NCI-H510A (cell line): ENCODE data around the gene GGA1.
A peak's percentile ranks its signal among the peaks of the same experiment; 100 is the strongest.
"Not testable (repeated sequence)": the region's sequence is repeated elsewhere in the genome, so short reads cannot be mapped to it uniquely, and the experiment has no call there.

Experiments used
- DNase-seq: peaks from one replicate; lab custom pipeline; 2025; lab: John Stamatoyannopoulos, UW

GGA1 gene

DNA sequence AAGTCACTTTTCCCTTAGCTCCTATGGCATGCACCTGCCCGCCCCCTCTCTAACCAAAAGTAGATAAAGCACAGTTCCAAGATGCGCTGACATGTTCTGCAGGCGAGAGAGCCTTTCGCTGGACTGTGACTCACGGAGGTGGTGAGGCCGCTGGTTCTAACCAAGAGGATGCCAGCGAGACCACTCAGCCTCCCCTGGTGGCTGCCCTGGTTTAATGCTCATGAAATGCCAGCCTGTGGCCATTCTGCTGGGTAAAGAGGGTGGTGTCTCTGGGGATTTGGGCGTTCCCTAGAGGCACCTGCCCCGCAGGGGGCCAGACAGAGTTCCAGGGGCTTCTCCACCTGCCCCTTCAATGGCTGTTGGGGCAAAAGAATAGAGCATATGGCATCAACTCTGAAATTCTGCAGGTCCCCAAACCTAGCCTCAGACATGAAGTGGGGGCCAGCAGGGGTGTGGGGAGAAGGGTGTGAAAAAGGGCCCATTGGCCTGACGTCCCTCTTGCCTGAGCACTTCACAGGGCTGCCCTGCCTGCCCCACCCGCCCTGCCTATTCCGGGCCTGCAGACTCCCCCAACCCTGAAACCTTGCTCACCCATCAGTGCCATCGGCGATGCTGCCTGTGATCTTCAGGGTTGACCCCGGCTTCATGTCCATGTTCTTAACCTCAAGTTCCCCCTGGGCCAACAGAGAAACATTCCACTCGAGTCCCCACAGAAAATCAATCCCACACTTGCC lies 37.2 kb upstream of the GGA1 start:
- no peak for DNase-seq

DNA sequence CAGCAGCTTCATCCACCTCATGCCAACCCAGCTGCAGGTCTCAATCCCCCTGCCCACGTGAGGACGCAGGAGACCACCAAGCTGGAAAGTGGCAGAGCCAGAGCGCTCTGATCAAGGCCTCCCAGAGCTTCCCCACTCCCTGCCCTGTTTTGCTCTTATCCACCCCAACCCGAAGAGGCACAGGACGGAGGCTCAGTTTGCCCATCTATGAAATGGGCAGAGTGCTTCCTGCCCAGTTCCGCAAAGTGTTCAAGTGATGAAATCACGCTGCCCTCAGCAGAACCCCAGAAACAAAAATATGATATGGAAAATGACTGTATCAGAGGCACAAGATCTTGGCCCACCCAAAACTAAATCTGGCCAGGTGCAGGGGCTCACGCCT lies 36.7 kb upstream of the GGA1 start:
- no peak for DNase-seq

DNA sequence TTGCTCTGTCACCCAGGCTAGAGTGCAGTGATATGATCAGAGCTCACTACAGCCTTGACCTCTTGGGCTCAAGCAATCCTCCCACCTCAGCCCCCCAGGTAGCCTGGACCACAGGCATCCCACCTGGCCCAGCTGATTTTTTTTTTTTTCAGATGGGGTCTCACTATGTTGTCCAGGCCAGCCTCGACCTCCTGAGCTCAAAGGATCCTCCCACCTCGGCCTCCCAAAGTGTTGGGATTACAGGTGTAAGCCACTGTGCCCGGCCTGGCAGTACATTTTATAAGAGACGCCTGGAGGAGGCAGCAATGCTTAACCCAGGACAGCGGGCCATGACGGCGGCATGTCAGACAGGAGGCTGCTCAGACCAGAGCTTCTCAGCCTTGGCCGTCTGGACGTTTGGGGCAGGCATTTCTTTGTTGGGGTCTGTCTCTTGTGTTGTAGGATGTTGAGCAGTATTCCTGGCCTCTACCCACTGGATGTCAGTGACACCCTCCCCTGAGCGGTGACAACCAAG lies 33.1 kb upstream of the GGA1 start:
- DNase-seq: no peak

DNA sequence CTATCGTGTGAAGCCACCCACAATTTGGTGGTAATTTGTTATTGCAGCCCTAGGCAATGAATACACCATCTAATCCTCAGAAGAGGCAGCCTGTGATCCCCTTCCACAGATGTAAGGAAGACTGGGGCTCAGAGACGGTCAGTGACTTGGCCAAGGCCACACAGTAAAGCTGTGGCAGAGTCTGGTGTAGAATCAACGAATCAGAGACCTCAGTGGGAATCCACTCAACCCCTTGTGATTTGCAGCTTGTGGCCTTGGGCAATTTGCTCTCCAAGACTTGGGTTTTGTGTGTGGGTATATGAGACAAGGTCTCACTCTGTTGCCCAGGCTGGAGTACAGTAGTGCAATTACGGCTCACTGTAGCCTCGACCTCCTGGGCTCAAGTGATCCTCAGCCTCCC lies 30.6 kb upstream of the GGA1 start:
- no peak for DNase-seq

GRCh38 chr22:37581504-37581903 lies 27.1 kb upstream of the GGA1 start:
- DNase-seq: no peak

DNA sequence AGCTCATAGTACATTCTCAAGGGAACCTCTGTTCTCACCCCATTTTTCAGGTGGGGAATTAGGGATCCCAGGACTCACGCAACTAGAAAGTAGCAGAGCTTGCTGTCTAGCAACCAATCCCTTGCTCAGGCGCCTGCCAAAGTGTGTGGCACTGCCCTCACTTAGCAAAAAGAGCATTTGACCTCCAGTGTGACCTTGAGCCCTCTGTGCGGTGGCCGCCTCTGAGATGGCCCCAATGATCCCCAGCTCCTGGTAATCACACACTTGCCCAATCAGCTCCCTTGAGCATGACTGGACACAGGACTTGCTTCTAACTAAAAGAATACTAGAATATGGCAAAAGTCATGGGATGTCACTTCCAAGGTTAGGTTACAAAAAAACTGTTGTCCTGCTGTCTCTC lies 26.1 kb upstream of the GGA1 start:
- DNase-seq: no peak

DNA sequence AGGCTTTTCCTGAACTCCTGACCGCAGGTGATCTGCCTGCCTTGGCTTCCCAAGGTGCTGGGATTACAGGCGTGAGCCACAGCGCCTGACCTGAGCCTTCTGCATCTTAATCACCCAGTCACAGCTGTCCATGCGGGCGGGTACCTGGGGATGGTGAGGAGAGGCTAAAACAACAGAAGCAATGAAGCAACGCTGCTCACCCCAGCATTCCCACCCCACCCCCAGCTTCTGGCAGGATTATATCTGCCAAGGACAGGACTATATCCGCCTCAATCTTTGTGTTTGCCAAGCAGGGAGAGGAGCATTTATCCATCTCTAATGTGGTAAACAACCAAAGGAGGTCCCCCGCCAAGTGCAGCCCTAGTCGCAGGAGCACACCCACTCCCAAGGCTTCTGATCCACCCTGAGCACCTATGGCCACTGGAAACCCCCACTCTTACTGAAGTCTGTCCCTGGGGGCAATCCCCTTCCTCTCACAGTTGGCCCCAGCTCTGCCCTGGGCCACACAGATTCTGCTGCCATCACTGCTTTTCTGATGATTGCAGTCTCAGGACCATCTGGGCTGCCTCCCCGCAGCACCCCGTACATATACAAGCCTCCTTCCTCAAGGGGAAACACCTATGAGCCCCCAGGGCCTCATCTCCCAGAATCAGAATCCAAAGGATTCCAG lies 20.0 kb upstream of the GGA1 start:
- no peak for DNase-seq

DNA sequence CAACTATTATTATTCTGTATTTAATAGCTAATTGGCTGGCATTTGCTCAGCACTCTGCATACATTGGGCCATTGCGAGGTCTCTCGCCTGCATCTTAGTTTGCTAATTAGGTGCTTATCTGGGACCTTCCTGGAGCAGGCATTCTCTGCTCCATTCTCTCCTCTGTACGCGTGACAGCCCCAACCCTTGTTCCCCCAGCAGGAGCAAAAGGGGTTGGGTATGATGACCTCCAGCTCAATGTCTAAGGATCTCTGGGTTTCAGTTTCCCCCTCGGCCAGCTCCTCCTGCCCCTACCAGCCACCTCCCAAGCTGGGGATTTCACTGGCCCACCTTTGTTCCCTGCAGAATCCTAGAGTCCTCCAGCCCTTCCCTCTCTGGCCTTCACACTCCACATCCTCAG lies 19.0 kb upstream of the GGA1 start:
- DNase-seq: no peak

DNA sequence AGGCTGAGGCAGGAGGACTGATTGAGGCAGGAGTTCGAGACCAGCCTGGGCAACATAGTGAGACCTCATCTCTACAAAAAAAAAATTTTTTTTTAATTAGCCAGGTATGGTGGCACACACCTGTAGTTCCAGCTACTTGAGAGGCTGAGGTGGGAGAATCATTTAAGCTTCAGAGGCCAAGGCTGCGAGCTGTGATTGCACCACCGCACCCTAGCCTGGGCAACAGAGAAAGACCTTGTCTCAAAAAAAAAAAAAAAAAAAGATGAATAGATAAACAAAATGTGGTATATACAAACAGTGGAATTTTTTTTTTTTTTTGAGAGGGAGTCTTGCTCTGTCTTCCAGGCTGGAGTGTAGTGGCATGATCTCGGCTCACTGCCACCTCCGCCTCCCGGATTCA lies 17.6 kb upstream of the GGA1 start:
- DNase-seq: not testable (repeated sequence)

- no peak for DNase-seq
Observed at GRCh38 chr22:37591823-37592404, 16.7 kb upstream of the GGA1 start.

GRCh38 chr22:37594237-37594636 lies 14.4 kb upstream of the GGA1 start:
- DNase-seq: no peak

DNA sequence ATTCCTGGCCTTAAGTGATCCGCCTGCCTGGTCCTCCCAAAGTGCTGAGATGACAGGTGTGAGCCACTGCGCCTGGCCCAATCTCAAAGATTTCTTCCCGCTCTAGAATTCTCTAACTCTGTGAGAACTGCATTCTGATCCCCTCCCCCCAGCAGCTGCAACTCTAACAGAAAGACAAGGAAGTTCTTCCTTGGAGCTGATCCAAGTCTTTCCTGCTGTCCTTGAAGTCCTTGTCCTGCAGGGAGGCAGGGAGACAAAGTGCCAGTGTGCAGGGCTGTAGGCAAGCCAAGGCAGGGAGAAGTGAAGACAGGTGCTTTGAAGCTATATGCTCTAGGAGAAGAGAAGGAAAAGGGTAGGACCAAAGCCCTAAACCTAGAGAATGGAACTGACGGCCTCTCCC lies 9.5 kb upstream of the GGA1 start:
- no peak for DNase-seq

- DNase-seq: no peak
Observed at GRCh38 chr22:37601203-37601539, 7.5 kb upstream of the GGA1 start.

DNA sequence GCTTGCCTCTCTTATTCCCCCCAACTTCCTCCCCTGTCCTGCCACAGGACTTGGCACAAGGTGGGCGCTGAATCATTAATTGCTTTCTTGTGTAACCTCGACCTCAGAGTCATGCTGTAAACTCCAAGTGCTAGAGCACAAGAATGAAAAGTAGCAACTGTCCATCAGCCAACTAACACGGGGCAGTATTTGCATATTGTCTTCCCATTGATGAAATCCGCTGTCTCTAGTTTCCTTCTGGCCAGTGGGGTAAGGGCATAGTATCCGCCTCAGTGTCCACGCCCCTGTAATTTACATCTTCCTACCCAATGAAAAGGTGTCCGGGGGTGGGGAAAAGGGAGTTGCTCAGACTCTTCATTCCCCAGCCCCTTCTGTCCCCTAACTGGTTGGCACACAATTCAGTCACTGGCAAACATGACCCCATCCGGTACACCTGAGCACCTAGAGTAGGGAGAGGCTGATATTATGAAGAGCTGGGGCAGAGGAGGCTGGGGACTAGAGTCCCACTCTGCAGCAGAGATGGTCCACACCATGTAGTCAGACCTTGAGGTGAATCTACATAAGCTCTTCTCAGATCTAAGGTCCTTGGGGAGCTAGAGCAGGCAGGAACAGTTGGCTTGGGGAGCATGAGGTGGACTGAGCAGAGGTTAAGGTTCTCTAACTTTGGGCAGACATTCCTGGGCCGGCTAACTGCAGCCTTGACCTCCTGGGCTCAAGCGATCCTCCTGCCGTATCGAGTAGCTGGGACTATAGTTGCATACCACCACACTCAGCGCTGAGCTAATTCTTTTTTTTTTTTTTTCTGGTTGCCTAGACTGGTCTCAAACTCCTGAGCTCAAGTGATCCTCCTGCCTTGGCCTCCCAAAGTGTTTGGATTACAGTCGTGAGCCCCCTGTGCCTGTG lies 6.8 kb upstream of the GGA1 start:
- peak; percentile 71 for DNase-seq

- not testable (repeated sequence) for DNase-seq
Observed at GRCh38 chr22:37602546-37603277, 5.9 kb upstream of the GGA1 start.

DNA sequence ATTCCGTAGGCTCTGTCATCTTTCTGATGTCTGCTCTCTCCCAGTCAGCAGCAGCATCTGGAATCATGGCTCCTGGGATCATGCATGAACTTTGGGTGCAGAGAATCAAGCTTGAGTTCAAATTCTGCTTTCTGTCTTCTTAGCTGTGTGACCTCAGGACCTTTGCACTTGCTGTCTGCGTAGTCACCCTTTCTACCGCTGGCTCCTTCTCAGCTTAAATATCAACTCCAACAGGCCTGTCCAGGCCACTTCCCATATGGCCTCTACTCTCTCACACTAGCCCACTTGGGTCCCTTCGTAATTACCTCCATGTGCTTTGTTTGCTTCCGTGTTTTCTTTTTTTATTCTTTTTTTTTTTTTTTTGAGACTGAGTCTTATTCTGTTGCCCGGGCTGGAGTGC lies 4.6 kb upstream of the GGA1 start:
- DNase-seq: no peak

GRCh38 chr22:37604875-37605274 lies 3.8 kb upstream of the GGA1 start:
- no peak for DNase-seq

DNA sequence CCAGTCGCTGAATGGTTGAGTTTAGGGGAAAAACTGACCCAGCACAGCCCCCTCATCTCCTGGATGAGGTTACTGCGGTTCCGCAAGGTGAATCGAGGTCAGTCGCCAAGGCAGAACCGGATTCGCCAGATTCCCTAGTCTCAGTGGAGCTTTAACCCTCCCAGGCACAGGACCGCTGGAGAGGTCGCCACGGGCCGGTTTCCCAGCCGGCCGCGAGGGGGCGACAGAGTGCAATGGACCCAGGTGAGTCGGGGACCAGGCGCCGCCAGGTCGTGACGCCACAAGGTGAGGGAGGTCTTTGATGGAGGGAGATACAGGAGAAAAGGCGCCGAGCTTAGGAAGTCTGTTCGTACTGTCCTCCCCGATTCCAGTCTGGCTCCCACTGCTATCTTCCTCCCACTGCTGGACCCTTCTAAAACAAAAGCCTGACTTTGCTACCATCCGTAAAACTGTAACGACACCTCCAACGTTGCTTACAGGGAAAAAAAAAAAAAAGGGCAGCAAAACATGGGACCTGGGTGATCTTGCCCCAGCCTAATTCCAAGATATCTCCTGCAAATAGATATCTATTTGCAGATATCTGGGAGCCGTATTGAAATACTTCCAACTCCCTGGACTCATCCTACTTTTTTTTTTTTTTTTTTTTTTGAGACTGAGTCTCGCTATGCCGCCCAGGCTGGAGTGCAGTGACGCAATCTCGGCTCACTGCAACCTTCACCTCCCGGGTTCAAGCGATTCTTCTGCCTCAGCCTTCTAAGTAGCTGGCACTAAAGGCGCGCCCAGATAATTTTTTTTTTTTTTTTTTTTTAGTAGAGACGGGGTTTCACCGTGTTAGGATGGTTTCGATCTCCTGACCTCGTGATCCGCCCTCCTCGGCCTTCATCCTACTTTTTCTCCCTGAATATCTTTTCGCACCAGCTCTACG lies 1.4 kb upstream of the GGA1 start:
- peak; percentile 72 for DNase-seq

GRCh38 chr22:37607935-37608476 lies 628 bp upstream of the GGA1 start:
- DNase-seq: no peak
